Stimulated activated memory B cell treated with anti-CD40 and anti-IgM and Interleukin-4, amounts not matched to agents 10 μg/mL and 1 μg/mL and 100 μg/mL, for 72 hours (primary cell): ENCODE data around the gene SERGEF.

Source experiments
- ATAC-seq: fragments of 150-1000 bp; cut with Tn5 transposase; 2 replicates; pipeline ENCODE4 v1.10.0; 2021
- H3K27ac Mint-ChIP-seq: one replicate; pipeline ENCODE4 v1.8.0; 2022; ENCODE audit warnings: mild to moderate bottlenecking, mixed read lengths
- H3K27me3 Mint-ChIP-seq: one replicate; pipeline ENCODE4 v1.8.0; 2022; ENCODE audit warnings: mixed read lengths
- H3K36me3 Mint-ChIP-seq: one replicate; pipeline ENCODE4 v1.8.0; 2022; ENCODE audit warnings: mixed read lengths
- H3K4me1 Mint-ChIP-seq: one replicate; pipeline ENCODE4 v1.8.0; 2022; ENCODE audit warnings: mixed read lengths
- H3K4me3 Mint-ChIP-seq: one replicate; pipeline ENCODE4 v1.8.0; 2022; ENCODE audit warnings: mild to moderate bottlenecking, moderate library complexity, mixed read lengths
- H3K9me3 Mint-ChIP-seq: one replicate; pipeline ENCODE4 v1.8.0; 2022; ENCODE audit warnings: mixed read lengths

The SERGEF gene

DNA sequence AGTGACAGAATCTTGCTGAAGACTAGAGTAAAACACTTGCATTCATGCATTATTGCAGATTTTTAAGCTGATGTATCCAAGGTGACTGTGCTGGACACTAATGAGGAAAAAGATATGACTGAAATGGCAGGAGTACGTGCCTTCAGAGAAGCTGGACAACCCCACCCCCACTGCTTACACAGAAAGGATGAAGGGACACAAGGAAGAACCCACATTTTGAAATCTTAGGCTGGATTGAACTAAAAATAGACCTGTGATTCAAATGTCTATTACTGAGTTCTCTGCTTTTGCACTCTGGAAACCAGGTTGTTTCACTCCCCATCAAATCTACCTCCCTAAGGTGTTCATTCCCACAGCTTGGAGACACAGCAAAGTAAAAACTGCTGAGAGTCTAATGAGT is 161.2 kb downstream of the SERGEF start:
- no peaks in the 10 kb centered on the region for H3K27me3 Mint-ChIP-seq
- no peak overlapping the region for H3K4me3 Mint-ChIP-seq
- no peak overlapping the region for H3K27ac Mint-ChIP-seq
- H3K9me3 Mint-ChIP-seq: peaks cover 3% of the 10 kb centered on the region
- ATAC-seq: no peak
- H3K4me1 Mint-ChIP-seq: no peaks in the 10 kb centered on the region
- peaks cover 52% of the 10 kb centered on the region for H3K36me3 Mint-ChIP-seq

DNA sequence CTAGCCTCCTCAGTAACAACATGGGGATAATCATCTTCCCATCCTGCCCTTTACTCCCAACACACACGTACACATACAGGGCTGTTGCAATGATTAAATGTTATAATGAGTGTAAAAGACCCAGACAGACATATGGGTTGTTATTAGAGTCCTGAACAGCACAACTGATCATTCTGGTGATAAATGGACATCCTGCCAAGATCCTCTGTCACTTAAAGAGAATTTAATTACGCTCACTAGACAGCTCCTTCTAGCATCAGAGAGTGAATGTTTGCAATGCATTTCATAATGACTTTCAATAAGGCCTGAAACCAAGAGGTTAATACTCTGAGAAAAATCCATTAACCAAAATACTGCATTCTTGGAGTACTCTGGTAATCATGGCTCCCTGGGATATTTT is 162.5 kb downstream of the SERGEF start:
- Mint-ChIP-seq H3K27me3 (no peaks in the 10 kb centered on the region), H3K9me3 (peaks cover 3% of the 10 kb centered on the region), H3K36me3 (peaks cover 49% of the 10 kb centered on the region), H3K27ac (no peak overlapping the region), H3K4me3 (no peak overlapping the region), H3K4me1 (no peaks in the 10 kb centered on the region)
- ATAC-seq: no peak

DNA sequence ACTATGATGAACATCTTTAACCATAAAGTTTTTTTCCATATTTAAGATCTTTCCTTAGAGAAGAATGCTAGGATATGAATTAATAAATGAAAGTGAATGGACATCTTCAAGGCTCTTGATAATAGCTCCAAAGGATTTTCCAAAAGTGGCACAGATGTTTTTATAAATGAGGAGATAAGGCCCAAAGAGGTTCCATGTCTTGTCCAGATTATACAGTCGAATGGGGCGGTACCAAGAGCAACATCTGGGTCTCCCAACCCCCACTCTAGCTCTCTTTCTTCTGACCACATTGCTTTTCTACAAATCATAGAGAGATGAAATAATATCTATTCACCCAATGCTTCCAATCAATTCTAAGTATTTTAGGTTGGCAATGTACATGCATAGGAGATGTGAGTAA is 164.1 kb downstream of the SERGEF start:
- Mint-ChIP-seq H3K27ac (no peak overlapping the region), H3K4me1 (no peaks in the 10 kb centered on the region), H3K36me3 (peaks cover 49% of the 10 kb centered on the region), H3K4me3 (no peak overlapping the region), H3K9me3 (peaks cover 3% of the 10 kb centered on the region), H3K27me3 (no peaks in the 10 kb centered on the region)
- ATAC-seq: no peak

DNA sequence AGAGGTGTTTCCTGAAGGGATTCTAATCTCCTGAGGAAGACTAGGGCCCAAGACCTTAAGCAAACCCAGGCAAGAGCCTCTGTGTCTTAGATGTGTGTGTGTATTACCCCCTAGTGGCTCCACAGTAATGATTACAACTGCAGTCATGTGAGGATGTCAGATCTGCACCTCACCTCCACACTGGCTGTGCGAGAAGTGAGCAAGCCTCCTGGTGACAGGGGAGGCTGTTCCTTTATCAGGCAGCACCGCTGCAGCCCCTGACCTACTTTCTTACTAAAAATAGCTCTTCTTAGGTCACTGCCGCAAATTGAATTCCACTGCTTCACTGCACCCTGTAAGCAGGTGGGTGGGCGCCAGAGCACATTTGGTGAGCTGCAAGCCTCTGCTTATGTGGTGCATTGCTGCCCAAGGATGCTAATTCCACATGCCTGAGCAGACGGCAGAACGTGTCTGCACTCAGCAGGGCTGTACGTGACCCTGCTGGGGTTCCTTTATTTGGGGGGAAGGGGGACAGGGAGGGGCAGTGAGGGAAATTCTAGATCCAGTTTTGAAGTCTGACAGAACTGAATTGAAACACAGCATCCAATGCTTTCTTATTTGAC is 165.9 kb downstream of the SERGEF start:
- no peak for ATAC-seq
- Mint-ChIP-seq H3K27ac (no peak overlapping the region), H3K27me3 (no peaks in the 10 kb centered on the region), H3K4me3 (no peak overlapping the region), H3K4me1 (no peaks in the 10 kb centered on the region), H3K36me3 (peaks cover 56% of the 10 kb centered on the region), H3K9me3 (peaks cover 3% of the 10 kb centered on the region)

DNA sequence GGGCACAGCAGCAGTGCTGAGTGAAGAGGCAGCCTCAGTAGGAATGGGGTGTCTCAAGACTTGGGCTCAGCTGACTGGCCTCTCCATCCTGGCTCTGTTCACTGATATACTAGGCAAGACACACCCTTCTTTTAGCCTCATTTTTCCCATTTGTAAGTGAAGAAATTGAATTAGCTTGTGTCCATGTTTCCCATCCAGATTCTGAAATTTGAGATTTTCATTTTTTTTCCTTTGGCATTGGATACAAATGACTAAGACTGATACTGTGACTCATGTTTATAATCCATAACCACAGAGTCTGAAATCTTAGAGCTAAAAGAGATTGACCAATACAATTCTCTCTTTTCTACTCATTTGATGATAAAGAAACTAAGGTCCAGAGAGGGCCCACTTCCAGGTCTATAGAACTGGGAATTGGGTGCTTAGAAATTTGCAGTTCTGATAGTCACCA is 167.4 kb downstream of the SERGEF start:
- Mint-ChIP-seq H3K27me3 (no peaks in the 10 kb centered on the region), H3K27ac (no peak overlapping the region), H3K9me3 (peaks cover 3% of the 10 kb centered on the region), H3K36me3 (peaks cover 52% of the 10 kb centered on the region), H3K4me1 (no peaks in the 10 kb centered on the region), H3K4me3 (no peak overlapping the region)
- no peak for ATAC-seq

DNA sequence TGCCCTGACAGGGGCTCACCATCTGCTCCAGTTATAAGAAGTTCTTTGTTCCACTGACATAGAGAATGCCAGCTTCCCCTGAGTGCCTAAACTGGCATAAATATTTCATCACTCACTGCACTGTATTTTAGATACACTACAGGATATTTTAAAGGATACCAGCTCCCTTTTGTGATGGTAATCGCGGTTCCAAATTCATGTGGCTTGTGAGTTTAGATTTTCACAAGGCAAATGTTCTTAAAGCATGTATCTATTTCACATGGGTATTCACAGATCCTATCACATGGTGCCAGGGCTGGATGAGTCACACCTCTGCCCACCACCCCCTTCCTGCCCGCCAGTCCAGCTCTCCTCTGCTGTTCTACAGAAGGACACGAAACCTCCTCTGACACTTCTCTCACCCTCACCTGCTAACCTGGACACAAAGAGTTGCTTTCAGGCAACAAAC is 172.7 kb downstream of the SERGEF start:
- H3K27ac Mint-ChIP-seq: no peak overlapping the region
- H3K4me1 Mint-ChIP-seq: no peaks in the 10 kb centered on the region
- H3K27me3 Mint-ChIP-seq: no peaks in the 10 kb centered on the region
- H3K4me3 Mint-ChIP-seq: no peak overlapping the region
- ATAC-seq: no peak
- peaks cover 31% of the 10 kb centered on the region for H3K36me3 Mint-ChIP-seq
- H3K9me3 Mint-ChIP-seq: no peaks in the 10 kb centered on the region

DNA sequence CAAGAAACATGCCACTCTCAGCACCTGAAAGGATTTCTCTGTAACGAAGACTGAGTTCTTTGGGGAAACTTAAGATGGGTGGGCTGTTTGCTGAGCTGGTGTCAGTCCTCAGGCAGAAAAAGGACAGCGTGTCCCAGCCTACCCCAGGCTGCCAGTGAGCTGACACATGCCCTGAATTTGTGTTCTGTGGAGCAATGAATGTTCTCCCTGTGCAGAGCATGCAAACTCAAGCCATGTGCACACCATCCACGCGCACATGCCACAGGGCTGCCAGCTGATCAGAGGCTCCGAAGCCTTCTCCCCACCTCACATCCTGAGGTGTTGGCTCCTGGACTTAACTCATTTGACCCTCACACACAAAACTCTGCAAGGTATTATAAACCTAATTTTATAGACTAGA is 173.4 kb downstream of the SERGEF start:
- Mint-ChIP-seq H3K27me3 (no peaks in the 10 kb centered on the region), H3K27ac (no peak overlapping the region), H3K36me3 (peaks cover 30% of the 10 kb centered on the region), H3K4me3 (no peak overlapping the region), H3K9me3 (no peaks in the 10 kb centered on the region), H3K4me1 (no peaks in the 10 kb centered on the region)
- no peak for ATAC-seq

DNA sequence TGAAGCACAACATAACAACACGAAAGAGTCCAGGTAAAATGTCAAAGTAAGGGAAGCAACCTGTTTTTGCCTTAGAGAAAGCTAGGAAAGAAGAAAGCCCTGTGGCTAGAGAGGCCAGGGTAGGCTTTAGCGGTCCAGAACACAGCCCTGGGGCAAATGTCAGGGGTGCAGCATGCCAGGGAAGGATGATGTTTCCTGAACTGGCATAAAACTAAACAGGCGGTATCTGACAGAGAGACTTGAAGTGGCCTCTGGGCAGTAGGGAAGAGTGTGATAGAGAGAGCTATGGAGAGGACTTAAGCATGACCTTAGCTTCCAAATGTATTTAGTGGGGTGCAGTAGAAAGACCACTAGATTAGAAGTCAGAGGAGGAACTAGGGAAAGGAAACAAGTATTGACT is 174.7 kb downstream of the SERGEF start:
- no peak for ATAC-seq
- H3K36me3 Mint-ChIP-seq: peaks cover 23% of the 10 kb centered on the region
- H3K27ac Mint-ChIP-seq: no peak overlapping the region
- H3K27me3 Mint-ChIP-seq: no peaks in the 10 kb centered on the region
- no peaks in the 10 kb centered on the region for H3K9me3 Mint-ChIP-seq
- no peaks in the 10 kb centered on the region for H3K4me1 Mint-ChIP-seq
- no peak overlapping the region for H3K4me3 Mint-ChIP-seq

DNA sequence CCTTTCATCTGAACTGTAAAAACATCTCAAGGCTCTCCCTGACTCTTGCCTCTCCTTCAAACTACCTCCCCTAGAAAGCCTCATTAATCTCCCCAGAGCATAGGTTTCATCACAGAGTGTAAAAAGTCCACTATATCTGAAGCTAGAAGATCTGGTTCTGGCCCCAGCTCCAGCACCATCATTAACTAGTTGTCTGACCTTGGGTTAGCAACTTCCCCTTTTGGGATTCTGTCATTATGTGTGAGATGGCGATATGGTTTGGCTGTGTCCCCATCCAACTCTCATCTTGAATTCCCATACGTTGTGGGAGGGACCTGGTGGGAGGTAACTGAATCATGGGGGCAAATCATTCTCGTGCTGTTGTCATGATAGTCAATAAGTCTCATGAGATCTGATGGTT is 181.0 kb downstream of the SERGEF start:
- H3K27me3 Mint-ChIP-seq: no peaks in the 10 kb centered on the region

DNA sequence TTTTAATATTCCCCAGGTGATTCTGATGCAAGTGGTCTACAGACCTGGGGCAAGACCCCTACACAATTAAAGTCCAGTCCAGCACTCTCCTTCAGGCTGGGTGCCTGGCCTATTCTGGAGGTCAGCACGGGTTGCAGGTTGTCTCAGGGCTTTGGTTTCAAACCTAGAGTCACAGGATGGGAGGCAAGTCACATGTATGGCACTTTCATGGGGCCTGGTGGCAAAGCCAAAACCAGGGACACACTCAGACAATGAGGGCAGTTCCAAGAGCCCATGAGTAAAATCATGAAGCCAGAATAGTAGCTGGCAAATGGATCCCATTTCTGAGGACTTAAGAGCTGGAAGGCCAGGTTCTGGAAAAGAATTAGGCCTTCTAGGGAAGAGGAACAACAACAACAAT is 181.6 kb downstream of the SERGEF start:
- no peaks in the 10 kb centered on the region for H3K27me3 Mint-ChIP-seq
- H3K27ac Mint-ChIP-seq: no peak overlapping the region
- no peak overlapping the region for H3K4me3 Mint-ChIP-seq
- no peaks in the 10 kb centered on the region for H3K9me3 Mint-ChIP-seq
- ATAC-seq: no peak
- H3K36me3 Mint-ChIP-seq: peaks cover 31% of the 10 kb centered on the region
- no peaks in the 10 kb centered on the region for H3K4me1 Mint-ChIP-seq

More for the DNA sequence above, 181.0 kb downstream of the SERGEF start:
- Mint-ChIP-seq H3K27ac (no peak overlapping the region), H3K9me3 (no peaks in the 10 kb centered on the region), H3K4me1 (no peaks in the 10 kb centered on the region), H3K36me3 (peaks cover 31% of the 10 kb centered on the region), H3K4me3 (no peak overlapping the region)
- no peak for ATAC-seq

DNA sequence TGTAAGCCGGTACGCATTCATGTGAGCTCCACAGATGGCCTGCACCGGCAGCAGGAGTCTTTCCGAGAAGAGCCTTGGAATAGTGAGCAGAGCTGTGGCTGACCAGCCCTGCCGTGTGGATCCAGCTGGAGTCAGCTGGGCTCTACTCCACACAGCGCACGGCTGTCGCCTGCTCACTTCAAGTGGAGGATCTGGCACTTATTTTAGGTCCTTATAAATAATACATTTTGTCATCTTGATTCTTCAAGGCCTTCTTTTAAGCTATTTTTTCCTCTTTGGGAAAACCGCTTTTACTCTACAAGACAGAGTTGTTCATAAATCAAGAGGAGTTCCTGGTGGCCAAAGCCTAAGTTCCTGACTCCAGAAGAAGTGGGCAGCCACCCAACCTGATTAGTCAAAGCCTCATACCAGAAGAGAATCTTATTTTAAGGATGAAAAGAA is 184.5 kb downstream of the SERGEF start:
- peaks cover 31% of the 10 kb centered on the region for H3K36me3 Mint-ChIP-seq
- H3K4me3 Mint-ChIP-seq: no peak overlapping the region
- no peaks in the 10 kb centered on the region for H3K27me3 Mint-ChIP-seq
- H3K9me3 Mint-ChIP-seq: no peaks in the 10 kb centered on the region
- H3K4me1 Mint-ChIP-seq: no peaks in the 10 kb centered on the region
- ATAC-seq: no peak
- no peak overlapping the region for H3K27ac Mint-ChIP-seq

DNA sequence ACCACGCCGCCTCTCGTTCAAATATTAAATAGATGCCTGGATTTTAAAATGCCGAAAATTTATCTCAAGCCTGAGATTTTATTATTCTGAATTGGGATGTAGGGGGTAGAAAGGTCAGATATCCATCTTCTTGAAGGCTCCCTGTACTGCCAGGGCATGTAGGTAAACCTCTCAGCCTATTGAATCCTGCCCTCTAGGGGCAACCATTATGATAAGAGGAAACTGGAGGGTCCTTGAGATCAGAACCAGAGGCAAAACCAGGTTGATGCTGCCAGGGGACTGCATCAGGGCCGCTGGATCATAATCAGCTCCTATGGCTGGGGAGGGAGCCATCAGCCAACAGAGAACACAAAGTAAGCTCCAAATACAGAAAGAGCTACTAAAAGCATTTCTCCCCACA is 185.8 kb downstream of the SERGEF start:
- no peak overlapping the region for H3K4me3 Mint-ChIP-seq
- H3K27ac Mint-ChIP-seq: no peak overlapping the region
- ATAC-seq: no peak
- no peaks in the 10 kb centered on the region for H3K4me1 Mint-ChIP-seq
- peaks cover 29% of the 10 kb centered on the region for H3K36me3 Mint-ChIP-seq
- no peaks in the 10 kb centered on the region for H3K27me3 Mint-ChIP-seq
- H3K9me3 Mint-ChIP-seq: no peaks in the 10 kb centered on the region

DNA sequence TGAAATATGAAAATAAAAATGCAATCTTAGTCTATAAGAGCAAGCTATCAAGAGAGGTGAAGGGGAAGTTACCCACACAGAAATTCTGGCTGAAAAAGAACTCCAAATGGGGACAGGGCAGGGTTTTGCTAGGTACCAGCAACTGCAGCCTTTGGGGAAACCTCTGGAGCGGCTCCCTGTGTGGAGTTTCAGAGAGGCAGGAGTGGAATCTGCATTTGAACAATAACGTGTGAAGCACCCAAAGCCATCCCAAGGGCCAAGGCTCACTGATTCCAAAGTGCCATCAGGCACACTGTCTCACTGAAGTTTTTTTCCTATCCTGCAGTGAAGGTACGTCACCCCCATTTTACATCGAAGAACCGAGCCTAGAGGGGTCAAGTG is 190.5 kb downstream of the SERGEF start:
- Mint-ChIP-seq H3K27me3 (no peaks in the 10 kb centered on the region), H3K9me3 (no peaks in the 10 kb centered on the region), H3K27ac (no peak overlapping the region), H3K4me1 (no peaks in the 10 kb centered on the region), H3K36me3 (peaks cover 15% of the 10 kb centered on the region), H3K4me3 (no peak overlapping the region)
- no peak for ATAC-seq

DNA sequence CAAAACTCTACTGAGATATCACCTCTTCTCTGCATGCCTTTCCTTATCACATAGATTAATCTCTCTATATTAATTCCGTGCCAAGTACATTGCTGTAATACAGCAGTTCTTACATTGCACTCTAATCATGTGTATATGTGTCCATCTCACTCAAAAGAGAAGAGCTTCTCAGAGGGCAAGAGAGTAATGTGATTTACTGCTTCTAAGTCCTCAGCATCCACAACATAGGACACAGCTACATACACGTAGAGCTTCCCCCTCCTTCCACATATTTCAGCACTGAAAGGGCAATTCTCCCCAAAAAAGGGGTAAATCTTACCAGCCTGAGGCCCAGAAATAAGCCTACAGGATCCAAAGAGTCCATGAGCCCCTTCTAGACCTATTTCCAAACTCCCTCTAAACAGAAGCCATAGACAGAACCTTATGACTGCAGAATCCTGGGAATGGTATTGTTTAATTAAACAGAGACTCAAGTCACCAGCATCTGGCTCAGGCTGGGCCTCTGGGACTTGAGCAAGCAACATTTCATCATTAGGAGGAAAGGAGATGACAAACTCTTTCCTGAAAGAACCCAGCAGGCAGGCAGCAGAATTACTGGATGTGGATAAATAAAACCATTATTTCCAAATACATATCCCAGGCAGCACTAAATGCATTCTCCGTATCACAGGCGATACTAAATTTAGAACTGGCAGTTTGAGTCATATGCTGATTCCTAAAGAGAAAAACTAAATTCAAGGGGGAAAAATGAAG is 191.0 kb downstream of the SERGEF start:
- ATAC-seq: no peak
- Mint-ChIP-seq H3K4me1 (no peaks in the 10 kb centered on the region), H3K9me3 (no peaks in the 10 kb centered on the region), H3K36me3 (peaks cover 10% of the 10 kb centered on the region), H3K4me3 (no peak overlapping the region), H3K27me3 (no peaks in the 10 kb centered on the region), H3K27ac (no peak overlapping the region)

DNA sequence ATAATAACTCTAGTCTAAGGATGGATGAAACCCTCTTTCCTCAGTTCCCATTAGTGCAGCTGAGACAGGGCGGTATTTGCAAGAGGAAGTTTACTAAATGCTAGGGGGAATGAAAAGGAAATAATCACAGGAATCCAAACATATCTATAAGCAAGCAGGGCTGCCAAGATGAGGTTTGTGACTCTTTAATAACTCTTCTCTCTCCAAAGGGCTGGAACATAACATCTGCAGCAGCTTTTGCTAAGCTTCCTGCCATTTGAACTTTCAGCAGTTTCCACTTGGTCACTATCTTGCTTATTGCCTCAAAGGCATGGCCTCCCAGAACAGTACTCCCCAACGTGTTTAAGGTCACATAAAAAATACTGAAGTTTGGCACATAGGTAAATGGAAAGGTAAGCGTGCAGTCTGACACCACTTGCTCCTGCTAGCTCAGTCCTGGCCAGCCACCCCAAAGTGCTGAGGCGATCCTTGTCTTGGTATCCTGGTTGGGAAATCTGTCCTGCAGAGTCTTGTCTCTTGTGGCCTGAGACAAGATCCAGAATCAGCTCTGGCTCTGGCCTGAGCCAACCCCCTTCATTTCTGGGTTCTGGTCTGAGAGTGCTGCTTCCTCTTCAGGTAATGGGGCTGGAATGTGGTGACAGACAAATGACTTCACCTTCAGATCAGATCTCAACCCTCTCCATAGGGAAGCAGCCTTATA is 196.5 kb downstream of the SERGEF start:
- H3K27ac Mint-ChIP-seq: no peak overlapping the region
- H3K9me3 Mint-ChIP-seq: no peaks in the 10 kb centered on the region
- ATAC-seq: no peak
- no peak overlapping the region for H3K4me3 Mint-ChIP-seq
- no peaks in the 10 kb centered on the region for H3K4me1 Mint-ChIP-seq
- no peaks in the 10 kb centered on the region for H3K27me3 Mint-ChIP-seq
- H3K36me3 Mint-ChIP-seq: peaks cover 19% of the 10 kb centered on the region

DNA sequence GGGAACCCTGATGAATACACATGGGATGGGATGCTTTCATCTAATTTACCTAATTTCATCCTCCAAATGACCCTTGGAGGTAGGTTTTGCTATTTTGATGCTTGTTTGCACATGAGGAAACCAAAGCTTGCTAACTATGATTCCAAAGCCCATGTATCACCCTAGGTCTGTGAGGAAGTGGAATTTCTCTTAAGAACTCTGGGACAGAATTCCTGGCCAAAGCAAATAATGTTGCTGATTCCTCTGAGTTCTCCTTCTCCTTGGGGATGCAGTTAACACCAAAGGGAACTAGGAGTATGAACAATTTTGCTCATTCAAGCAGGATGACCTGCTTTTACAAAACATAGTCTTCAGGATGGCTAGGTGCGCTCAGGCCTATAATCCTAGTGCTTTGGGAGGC is 198.3 kb downstream of the SERGEF start:
- no peaks in the 10 kb centered on the region for H3K4me1 Mint-ChIP-seq
- H3K27ac Mint-ChIP-seq: no peak overlapping the region

More for the DNA sequence above, 198.3 kb downstream of the SERGEF start:
- Mint-ChIP-seq H3K27me3 (no peaks in the 10 kb centered on the region), H3K4me3 (no peak overlapping the region), H3K36me3 (peaks cover 22% of the 10 kb centered on the region), H3K9me3 (no peaks in the 10 kb centered on the region)
- no peak for ATAC-seq
